Stimulated activated CD4-positive, alpha-beta T cell treated with anti-CD3 and anti-CD28 coated beads, Interleukin-1b, Interleukin-23, amount 100 ng/mL, for 48 hours (primary cell): ENCODE data around the gene ZNF581.
A peak's percentile ranks its signal among the peaks of the same experiment; 100 is the strongest.

Experiments
- DNase-seq: peaks from one replicate; pipeline ENCODE4 v3.0.0-alpha.2; 2020

ZNF581 gene

GRCh38 chr19:55635334-55635717, 8.1 kb upstream of the ZNF581 start:
- DNase-seq: peak; percentile 37

GRCh38 chr19:55635856-55636440, 7.5 kb upstream of the ZNF581 start:
- DNase-seq: no peak

DNA sequence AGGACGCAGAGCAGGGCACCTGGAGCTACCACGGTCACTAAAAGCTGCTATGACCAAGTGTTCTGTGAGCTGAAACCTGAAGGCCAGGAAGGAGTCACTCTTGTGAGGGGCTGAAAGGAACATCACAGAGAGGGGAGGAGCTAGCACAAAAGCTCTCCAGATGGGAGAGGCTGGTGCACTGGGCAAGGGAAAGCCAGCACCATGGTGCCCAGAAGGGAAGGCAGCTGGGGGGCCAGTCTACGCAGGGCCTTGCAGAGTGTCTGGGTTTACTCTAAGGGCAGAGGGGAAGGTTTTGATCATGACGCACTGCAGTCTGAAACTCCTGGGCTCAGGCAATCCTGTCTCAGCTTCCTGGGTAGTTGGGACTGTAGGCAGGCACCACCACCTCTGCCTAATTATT, 6.7 kb upstream of the ZNF581 start:
- no peak for DNase-seq

GRCh38 chr19:55637534-55637933, 5.9 kb upstream of the ZNF581 start:
- no peak for DNase-seq

- DNase-seq: peak; percentile 74
Observed at GRCh38 chr19:55638864-55639359, 4.5 kb upstream of the ZNF581 start.

DNA sequence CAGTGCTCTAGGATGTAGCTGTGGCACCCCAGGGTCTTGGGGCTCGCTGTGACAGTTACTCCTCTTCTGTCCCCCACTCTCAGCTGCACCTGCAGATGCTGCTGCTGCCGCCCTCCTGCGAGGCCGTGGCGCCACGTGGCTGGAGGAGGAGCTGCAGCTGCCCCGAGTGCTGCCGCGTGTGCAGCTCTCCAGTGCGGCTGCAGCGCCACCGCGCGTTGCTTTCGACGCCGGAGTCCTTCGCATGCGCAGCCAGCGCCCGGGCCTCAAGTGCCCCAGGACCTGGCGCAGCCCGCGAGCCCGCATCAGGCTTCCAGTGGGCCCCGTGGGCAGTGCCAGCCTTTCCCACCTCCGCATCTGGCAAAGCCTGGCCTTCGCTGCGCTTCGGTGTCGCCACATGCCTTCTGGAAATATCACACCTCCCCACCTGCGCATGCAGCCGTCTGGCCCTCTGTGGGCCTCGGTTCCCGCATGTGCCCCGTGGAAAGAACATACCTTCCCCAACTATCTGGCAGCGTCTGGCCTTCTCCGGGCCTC, 3.3 kb upstream of the ZNF581 start:
- peak; percentile 82 for DNase-seq

- DNase-seq: peak; percentile 67
Observed at GRCh38 chr19:55640577-55641425, 2.6 kb upstream of the ZNF581 start, which contains the start of gene ZNF580. Gene ZNF580, plus strand, starts transcription at chr19:55641002. Its CDS starts 1,507 bp downstream, at chr19:55642509.

- no peak for DNase-seq
Observed at GRCh38 chr19:55641426-55642152, 1.9 kb upstream of the ZNF581 start.

DNA sequence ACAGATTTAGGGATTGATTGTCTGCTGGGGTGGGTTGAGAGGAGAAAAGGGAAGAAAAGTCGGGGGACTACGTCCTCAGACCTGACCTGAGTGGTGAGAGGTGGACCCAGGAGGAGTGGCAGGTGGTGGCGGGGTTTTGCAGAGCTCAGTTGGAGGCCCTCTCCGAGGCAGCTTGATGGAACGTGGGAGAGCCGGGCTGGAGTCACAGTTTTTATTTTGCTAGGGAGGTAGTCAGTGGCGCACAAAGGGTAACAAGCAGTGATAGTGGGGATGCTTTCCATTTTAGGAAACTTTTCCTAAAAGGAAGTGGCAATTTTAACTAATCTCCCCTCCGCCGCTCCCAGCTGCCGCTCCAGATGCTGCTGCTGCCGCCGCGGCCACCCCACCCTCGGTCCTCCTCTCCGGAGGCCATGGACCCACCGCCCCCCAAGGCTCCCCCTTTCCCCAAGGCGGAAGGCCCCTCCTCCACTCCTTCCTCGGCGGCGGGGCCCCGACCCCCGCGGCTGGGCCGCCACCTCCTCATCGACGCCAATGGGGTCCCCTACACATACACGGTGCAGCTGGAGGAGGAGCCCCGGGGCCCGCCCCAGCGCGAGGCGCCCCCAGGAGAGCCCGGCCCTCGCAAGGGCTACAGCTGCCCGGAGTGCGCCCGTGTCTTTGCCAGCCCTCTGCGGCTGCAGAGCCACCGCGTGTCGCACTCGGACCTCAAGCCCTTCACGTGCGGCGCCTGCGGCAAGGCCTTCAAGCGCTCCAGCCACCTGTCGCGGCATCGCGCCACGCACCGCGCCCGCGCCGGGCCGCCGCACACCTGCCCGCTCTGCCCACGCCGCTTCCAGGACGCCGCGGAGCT, 1.1 kb upstream of the ZNF581 start:
- DNase-seq: peak; percentile 38

- DNase-seq: no peak
Observed at GRCh38 chr19:55643887-55644176, 383 bp downstream of the ZNF581 start.

DNA sequence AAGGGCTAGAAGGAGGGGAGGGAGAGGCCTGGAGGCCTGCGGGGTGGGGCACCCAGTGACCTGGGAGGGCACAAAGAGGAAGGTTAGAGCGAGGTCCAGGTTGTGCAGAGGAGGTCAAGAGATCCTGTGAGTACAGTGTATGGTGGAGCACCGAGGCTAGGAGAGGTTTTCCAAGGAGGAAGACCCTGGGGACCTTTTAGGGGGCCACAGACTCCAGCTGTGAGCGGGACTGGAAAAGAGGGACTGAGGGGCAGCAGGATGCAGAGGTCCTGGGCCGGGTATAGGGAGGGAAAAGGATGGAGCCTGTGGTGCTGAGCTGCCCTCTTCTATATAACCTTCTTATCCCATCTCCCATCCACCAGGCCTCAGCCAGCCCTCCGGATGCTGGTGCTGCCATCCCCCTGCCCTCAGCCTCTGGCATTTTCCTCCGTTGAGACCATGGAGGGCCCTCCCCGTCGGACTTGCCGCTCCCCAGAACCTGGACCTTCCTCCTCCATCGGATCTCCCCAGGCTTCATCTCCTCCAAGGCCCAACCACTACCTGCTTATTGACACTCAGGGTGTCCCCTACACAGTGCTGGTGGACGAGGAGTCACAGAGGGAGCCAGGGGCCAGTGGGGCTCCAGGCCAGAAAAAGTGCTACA, 863 bp downstream of the ZNF581 start:
- DNase-seq: no peak

- no peak for DNase-seq
Observed at GRCh38 chr19:55644842-55645511, 1.5 kb downstream of the ZNF581 start.

- no peak for DNase-seq
Observed at GRCh38 chr19:55645512-55645881, 2.0 kb downstream of the ZNF581 start.

GRCh38 chr19:55646889-55647731, 3.7 kb downstream of the ZNF581 start:
- DNase-seq: no peak

- no peak for DNase-seq
Observed at GRCh38 chr19:55647732-55648584, 4.5 kb downstream of the ZNF581 start, which contains the start of gene CCDC106. Gene CCDC106, plus strand, starts transcription at chr19:55648212. Its CDS starts 835 bp downstream, at chr19:55649047.

DNA sequence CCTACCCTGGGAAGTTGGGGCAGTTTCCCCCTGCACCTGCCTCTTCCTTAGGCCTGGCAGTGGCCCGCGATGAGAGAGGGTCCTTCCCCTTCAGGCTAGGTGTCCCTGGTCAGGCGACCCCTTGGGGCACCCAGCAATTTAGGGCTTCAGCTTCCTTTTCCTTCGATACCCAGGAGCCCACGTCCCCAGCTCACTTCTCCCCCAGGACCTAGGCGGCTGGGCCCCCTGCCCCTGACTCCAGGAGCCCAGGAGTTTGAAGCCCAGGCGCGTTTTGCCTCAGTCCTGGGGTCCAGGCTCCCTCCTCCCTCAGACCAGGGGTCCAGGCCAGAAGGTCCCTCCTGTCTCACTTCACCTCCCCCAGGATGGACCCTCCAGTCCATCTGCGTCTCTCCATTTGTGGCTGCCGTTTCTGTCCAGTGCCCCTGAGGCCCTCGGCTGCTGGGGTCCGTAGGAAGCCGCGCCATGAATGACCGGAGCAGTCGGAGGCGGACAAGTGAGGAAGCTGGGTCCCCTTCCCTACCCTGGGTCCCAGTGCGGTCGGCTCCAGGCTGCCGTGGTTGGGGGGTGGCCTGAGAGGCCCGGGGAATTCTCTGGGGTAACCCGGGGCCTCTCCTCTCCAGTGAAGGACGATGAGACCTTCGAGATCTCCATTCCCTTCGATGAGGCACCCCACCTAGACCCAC, 5.3 kb downstream of the ZNF581 start:
- DNase-seq: no peak

GRCh38 chr19:55649268-55650125, 6.0 kb downstream of the ZNF581 start:
- DNase-seq: no peak

DNA sequence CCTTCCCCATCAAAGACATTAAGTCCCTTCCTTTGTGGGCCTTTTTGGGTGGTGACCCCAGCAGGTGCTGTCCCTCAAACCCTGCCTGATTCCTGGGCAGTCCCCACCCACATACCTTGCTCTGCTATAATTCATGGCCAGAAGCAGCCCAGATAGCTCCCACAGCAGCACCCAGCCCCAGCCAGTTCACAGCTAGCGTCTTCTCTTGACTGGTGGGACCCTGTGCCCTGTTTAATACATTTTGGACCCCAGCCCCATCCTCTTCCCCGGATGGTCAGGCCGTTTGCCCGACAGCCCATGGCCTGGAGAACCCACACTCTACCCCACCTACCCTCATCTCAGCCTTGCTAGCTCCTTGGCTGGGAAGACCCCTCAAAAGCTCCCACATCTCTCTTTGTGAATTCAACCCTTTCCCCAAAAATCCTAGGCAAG, 6.7 kb downstream of the ZNF581 start:
- DNase-seq: no peak
